Stomach (tissue), 9 donors: Measurements from ENCODE around the gene BRSK2. TPM values are rescaled to one million over a fixed set of nuclear protein-coding genes. Genes with fewer than 3 reads are reported as not detected.

Experiments
- DNase-seq, 2 donors: peaks; one replicate each; pipeline versions ENCODE4 v3.0.0 to v3.0.0-alpha.2; 2013 to 2019
- H3K27ac ChIP-seq, 5 donors: fragments of 200-600 bp in 4 of 5; sonication (generic) in 4 of 5; one replicate each; pipeline ENCODE4 v1.5.1; 2013 to 2019; ENCODE audit warnings: mild to moderate bottlenecking in 1 of 5, moderate library complexity in 1 of 5
- H3K27me3 ChIP-seq, 3 donors: fragments of 200-600 bp; sonication (generic); one replicate each; pipeline ENCODE4 v1.5.1; 2017 to 2019; ENCODE audit warnings: mixed run types in 1 of 3
- H3K36me3 ChIP-seq, 4 donors: fragments of 200-600 bp; sonication (generic); 1 replicate in 3 of 4; 2 replicates in 1 of 4; pipeline ENCODE4 v1.5.1; 2016 to 2019
- H3K4me1 ChIP-seq, 4 donors: fragments of 200-600 bp; sonication (generic); one replicate each; pipeline ENCODE4 v1.5.1; 2016 to 2019
- H3K4me3 ChIP-seq, 4 donors: fragments of 200-600 bp; sonication (generic) in 3 of 4; one replicate each; pipeline ENCODE4 v1.5.1; 2016 to 2019; ENCODE audit warnings: mild to moderate bottlenecking in 1 of 4
- H3K9me3 ChIP-seq, 4 donors: fragments of 200-600 bp; sonication (generic); one replicate each; pipeline ENCODE4 v1.5.1; 2016 to 2019
- CTCF ChIP-seq, 7 experiments: fragments of 450-650 bp in 4 of 7; fragments of 200-600 bp in 3 of 7; sonication (generic) in 3 of 7; IDR thresholded peaks; one replicate each; pipeline ENCODE4 v1.5.1; 2016 to 2019; ENCODE audit warnings: antibody characterized with exemption in 7 of 7, control low read depth in 2 of 7, mild to moderate bottlenecking in 1 of 7
- EP300 ChIP-seq: sonication (generic); formaldehyde crosslinking; IDR thresholded peaks from one replicate; pipeline ENCODE4 v1.6.1; 2017; ENCODE audit warnings: antibody characterized with exemption
- POLR2A ChIP-seq, 4 donors: fragments of 450-650 bp; IDR thresholded peaks; one replicate each; pipeline ENCODE4 v1.6.1; 2016; ENCODE audit warnings: antibody characterized with exemption in 4 of 4, control low read depth in 2 of 4, mild to moderate bottlenecking in 1 of 4, moderate library complexity in 1 of 4
- POLR2AphosphoS5 ChIP-seq, 3 donors: sonication (generic); formaldehyde crosslinking; IDR thresholded peaks; one replicate each; pipeline ENCODE4 v1.6.1; 2016; ENCODE audit warnings: antibody characterized with exemption in 3 of 3
- WGBS, 5 donors: extraction: QIAGEN DNeasy Blood & Tissue Kit in 3 of 5; methylation state at CpG; one replicate each; pipeline versions ENCODE4 v1.1.5 to v1.1.7; 2013 to 2018; 5-methylcytosine and 5-hydroxymethylcytosine counted together
- intact Hi-C: fragments of 100-400 bp; cut with DNase I; formaldehyde crosslinking; loops from one replicate; pipeline ENCODE4 v1.15.1; 2023; ENCODE audit warnings: low total_unique reads
- polyA plus RNA-seq, 3 donors: library from polyadenylated mRNA; stranded (reverse); fragments of 200-250 nt; gene quantifications; one replicate each; pipeline ENCODE4 v1.2.3, GENCODE V29; 2013
- total RNA-seq, 5 donors: library from RNA; depleted of rRNA; stranded (reverse); fragments of >200 nt; gene quantifications; one replicate each; pipeline versions ENCODE4 v1.1.0 to v1.2.3, GENCODE V29; 2014 to 2016
- donor health status: healthy with polysubstance abuse.
- donor health status: Bipolar disorder and iron deficiency.
- donor health status: healthy.

Gene BRSK2
- total and polyA plus RNA-seq, 8 donors, result 1.8 to 6.9 (median 1.8) TPM; not detected in 3

GRCh38 chr11:1497600-1497999, 107.9 kb downstream of the BRSK2 start:
- Histone ChIP-seq H3K4me3 (no peak overlapping the region), H3K9me3 (no peaks in the 10 kb centered on the region), H3K4me1 (peaks cover 8 to 58% (median 33%) of the 10 kb centered on the region in 4 donors), H3K27me3 (no peaks in the 10 kb centered on the region), H3K27ac (no peak overlapping the region), H3K36me3 (peaks cover 0 to 20% (median 17%) of the 10 kb centered on the region in 4 donors)
- no peak for DNase-seq
- WGBS, 5 donors, result 82 to 87% (median 83%) methylated on average over 5 of the region's 5 CpGs
- TF ChIP-seq POLR2A (IDR thresholded peaks at IDR 0.05) (no peak), EP300 (no peak)
- intact Hi-C loops, result no loop called here

GRCh38 chr11:1498262-1498661, 108.5 kb downstream of the BRSK2 start:
- peaks cover 0 to 20% (median 17%) of the 10 kb centered on the region in 4 donors for H3K36me3 ChIP-seq
- H3K27ac ChIP-seq, result no peak overlapping the region
- no peak for TF ChIP-seq EP300
- TF ChIP-seq CTCF (IDR thresholded peaks at IDR 0.05), result no peak
- TF ChIP-seq POLR2A (IDR thresholded peaks at IDR 0.05), result no peak
- TF ChIP-seq POLR2AphosphoS5 (IDR thresholded peaks at IDR 0.05), result no peak
- DNase-seq, result no peak
- no peaks in the 10 kb centered on the region for H3K9me3 ChIP-seq
- intact Hi-C loops, result no loop called here
- H3K4me1 ChIP-seq, result peaks cover 14 to 58% (median 37%) of the 10 kb centered on the region in 4 donors
- H3K27me3 ChIP-seq, result no peaks in the 10 kb centered on the region
- 91 to 97% (median 94%) methylated on average over 13 of the region's 13 CpGs for WGBS, 5 donors
- H3K4me3 ChIP-seq, result no peak overlapping the region

GRCh38 chr11:1499261-1499890, 109.6 kb downstream of the BRSK2 start:
- H3K36me3 ChIP-seq, result peaks cover 0 to 20% (median 17%) of the 10 kb centered on the region in 4 donors
- no peak overlapping the region for H3K27ac ChIP-seq
- intact Hi-C loops, result no loop called here
- no peaks in the 10 kb centered on the region for H3K9me3 ChIP-seq
- no peak overlapping the region for H3K4me3 ChIP-seq
- DNase-seq, result no peak
- H3K4me1 ChIP-seq, result peaks cover 25 to 66% (median 44%) of the 10 kb centered on the region in 4 donors
- H3K27me3 ChIP-seq, result no peaks in the 10 kb centered on the region
- 86 to 94% (median 91%) methylated on average over 17 to 28 of the region's 28 CpGs for WGBS, 5 donors
- no peak for TF ChIP-seq EP300
- TF ChIP-seq CTCF (IDR thresholded peaks at IDR 0.05), result no peak
- TF ChIP-seq POLR2AphosphoS5 (IDR thresholded peaks at IDR 0.05), result no peak
- TF ChIP-seq POLR2A (IDR thresholded peaks at IDR 0.05), result no peak

GRCh38 chr11:1499899-1500298, 110.2 kb downstream of the BRSK2 start:
- Histone ChIP-seq H3K27me3 (no peaks in the 10 kb centered on the region), H3K4me3 (no peak overlapping the region), H3K4me1 (peaks cover 25 to 66% (median 48%) of the 10 kb centered on the region in 4 donors), H3K27ac (no peak overlapping the region), H3K36me3 (peaks cover 0 to 20% (median 17%) of the 10 kb centered on the region in 4 donors), H3K9me3 (no peaks in the 10 kb centered on the region)
- no peak for DNase-seq
- TF ChIP-seq POLR2AphosphoS5 (IDR thresholded peaks at IDR 0.05) (no peak), POLR2A (IDR thresholded peaks at IDR 0.05) (no peak), CTCF (IDR thresholded peaks at IDR 0.05) (no peak), EP300 (no peak)
- intact Hi-C loops, result no loop called here
- 90 to 98% (median 96%) methylated on average over 14 of the region's 14 CpGs for WGBS, 5 donors
